Measurements from ENCODE around the gene REC8.

The REC8 gene

GRCh38 chr14:24141097-24141880 lies 30.6 kb upstream of the REC8 start, which contains the start of gene EMC9:
TSS of gene EMC9 (minus strand) at chr14:24141591. CDS start at chr14:24141304, 287 bp downstream.
- H3K4me3 ChIP-seq (ENCODE audit: low read depth in 1 of 2, low read length in 1 of 2): peak within 1 kb of the TSS; percentile 66 to 83
- peaks cover 50 to 55% of the 10 kb centered on the region in 2 experiments for H3K4me1 ChIP-seq (ENCODE audit: control insufficient read depth in 1 of 2, insufficient read depth in 1 of 2, low read depth in 1 of 2, low read length in 1 of 2)
- peak within 1 kb of the TSS; percentile 86 for H3K27ac ChIP-seq
- H3K36me3 ChIP-seq: peaks cover 27% of the 10 kb centered on the region
- H3K9me3 ChIP-seq: no peaks in the 10 kb centered on the region
- TF ChIP-seq CTCF (IDR thresholded peaks at IDR 0.05): peak; percentile 93
- H3K27me3 ChIP-seq: no peaks in the 10 kb centered on the region

GRCh38 chr14:24143511-24143910 lies 28.4 kb upstream of the REC8 start:
- no peak for TF ChIP-seq CTCF (IDR thresholded peaks at IDR 0.05)
- H3K4me3 ChIP-seq (ENCODE audit: low read depth in 1 of 2, low read length in 1 of 2): no peak overlapping the region
- H3K4me1 ChIP-seq (ENCODE audit: control insufficient read depth in 1 of 2, insufficient read depth in 1 of 2, low read depth in 1 of 2, low read length in 1 of 2): peaks cover 47 to 49% of the 10 kb centered on the region in 2 experiments
- peaks cover 13% of the 10 kb centered on the region for H3K36me3 ChIP-seq
- no peaks in the 10 kb centered on the region for H3K9me3 ChIP-seq
- no peaks in the 10 kb centered on the region for H3K27me3 ChIP-seq
- H3K27ac ChIP-seq: no peak overlapping the region

GRCh38 chr14:24144451-24144850 lies 27.4 kb upstream of the REC8 start:
- peaks cover 13% of the 10 kb centered on the region for H3K36me3 ChIP-seq
- H3K27me3 ChIP-seq: no peaks in the 10 kb centered on the region
- H3K27ac ChIP-seq: no peak overlapping the region
- H3K4me1 ChIP-seq (ENCODE audit: control insufficient read depth in 1 of 2, insufficient read depth in 1 of 2, low read depth in 1 of 2, low read length in 1 of 2): peaks cover 54 to 55% of the 10 kb centered on the region in 2 experiments
- H3K9me3 ChIP-seq: no peaks in the 10 kb centered on the region
- TF ChIP-seq CTCF (IDR thresholded peaks at IDR 0.05): no peak
- no peak overlapping the region for H3K4me3 ChIP-seq (ENCODE audit: low read depth in 1 of 2, low read length in 1 of 2)

GRCh38 chr14:24145219-24145618 lies 26.7 kb upstream of the REC8 start:
- Histone ChIP-seq H3K4me1 (ENCODE audit: control insufficient read depth in 1 of 2, insufficient read depth in 1 of 2, low read depth in 1 of 2, low read length in 1 of 2) (peaks cover 52 to 53% of the 10 kb centered on the region in 2 experiments), H3K9me3 (no peaks in the 10 kb centered on the region), H3K36me3 (peaks cover 18% of the 10 kb centered on the region), H3K4me3 (ENCODE audit: low read depth in 1 of 2, low read length in 1 of 2) (peak overlapping the region in 1 of 2 experiments; percentile 99), H3K27ac (peak overlapping the region; percentile 97), H3K27me3 (no peaks in the 10 kb centered on the region)
- no peak for TF ChIP-seq CTCF (IDR thresholded peaks at IDR 0.05)

- Histone ChIP-seq H3K36me3 (peaks cover 24% of the 10 kb centered on the region), H3K27me3 (no peaks in the 10 kb centered on the region), H3K4me1 (ENCODE audit: control insufficient read depth in 1 of 2, insufficient read depth in 1 of 2, low read depth in 1 of 2, low read length in 1 of 2) (peaks cover 46% of the 10 kb centered on the region in 2 experiments), H3K9me3 (no peaks in the 10 kb centered on the region), H3K27ac (peak overlapping the region; percentile 97), H3K4me3 (ENCODE audit: low read depth in 1 of 2, low read length in 1 of 2) (peak overlapping the region; percentile 90 to 99)
- TF ChIP-seq CTCF (IDR thresholded peaks at IDR 0.05): no peak
Observed at GRCh38 chr14:24145690-24146452, 26.0 kb upstream of the REC8 start.
